Activated CD8-positive, alpha-beta memory T cell treated with anti-CD3 and anti-CD28 coated beads for 4 hours (primary cell): ENCODE data around the gene ITGB4.

Experiments
- DNase-seq, 2 donors: peaks; one replicate each; pipeline ENCODE4 v3.0.0-alpha.2; 2020; ENCODE audit warnings: low read depth in 2 of 2

Gene ITGB4

GRCh38 chr17:75785016-75785890 lies 64.0 kb downstream of the ITGB4 start:
- peak; percentile 75 to 77 for DNase-seq

GRCh38 chr17:75791254-75791653 lies 70.0 kb downstream of the ITGB4 start:
- no peak for DNase-seq

- no peak for DNase-seq
Measured at GRCh38 chr17:75793460-75793859, 72.2 kb downstream of the ITGB4 start.

GRCh38 chr17:75795820-75796607 lies 74.8 kb downstream of the ITGB4 start:
- no peak for DNase-seq

- DNase-seq, result no peak
Measured at GRCh38 chr17:75799402-75799801, 78.1 kb downstream of the ITGB4 start.

GRCh38 chr17:75803883-75804282 lies 82.6 kb downstream of the ITGB4 start:
- no peak for DNase-seq

GRCh38 chr17:75806822-75807500 lies 85.7 kb downstream of the ITGB4 start:
- DNase-seq, result no peak
